Stimulated activated CD8-positive, alpha-beta memory T cell treated with anti-CD3 and anti-CD28 coated beads, Interleukin-15, amount 100 ng/mL, for 4 hours (primary cell): ENCODE data around the gene MEP1B.

ENCODE experiments used
- DNase-seq, 2 donors: peaks; one replicate each; pipeline ENCODE4 v3.0.0-alpha.2; 2020; ENCODE audit warnings: low read depth in 2 of 2

Gene MEP1B

DNA sequence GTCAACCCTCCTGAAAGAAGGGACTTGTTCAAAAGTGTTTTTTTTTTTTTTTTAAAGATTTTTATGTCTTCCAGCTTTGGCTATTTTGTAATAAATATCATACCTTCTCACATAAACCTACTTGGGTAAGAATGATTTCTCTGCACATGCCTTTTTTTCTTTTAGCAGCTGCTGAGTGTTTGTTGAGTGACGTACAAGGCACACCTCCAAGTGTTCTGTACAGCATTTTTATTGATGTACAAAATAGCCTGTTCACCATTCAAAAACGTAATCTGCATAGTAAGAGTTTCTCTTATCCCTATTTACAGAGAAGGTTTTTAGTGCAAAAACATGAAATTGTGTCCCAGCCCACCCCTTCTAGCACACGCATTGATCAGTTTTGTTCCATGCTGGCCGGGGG lies 77.6 kb downstream of the MEP1B start:
- no peak for DNase-seq
